ENCODE results near the gene HM13. TPM values are rescaled to one million over a fixed set of nuclear protein-coding genes. Genes with fewer than 3 reads are reported as not detected.

Gene HM13
- total RNA-seq, 1 experiment from 2014 or later = 103 TPM

GRCh38 chr20:31540406-31540805 is 26.2 kb downstream of the HM13 start (continued):
- TF ChIP-seq PREB (CRISPR knock-in tag; IDR thresholded peaks at IDR 0.05; ENCODE audit: borderline replicate concordance) = no peak
- TF ChIP-seq TCF7 (CRISPR knock-in tag; IDR thresholded peaks at IDR 0.05; ENCODE audit: low read depth) = no peak
- TF ChIP-seq ARID4B (CRISPR knock-in tag; IDR thresholded peaks at IDR 0.05; ENCODE audit: borderline replicate concordance) = no peak
- TF ChIP-seq AFF4 (CRISPR knock-in tag; IDR thresholded peaks at IDR 0.05; ENCODE audit: borderline replicate concordance) = no peak
- TF ChIP-seq OVOL2 (CRISPR knock-in tag; IDR thresholded peaks at IDR 0.05; ENCODE audit: borderline replicate concordance) = no peak
- no peak for TF ChIP-seq ATF2 (CRISPR knock-in tag; IDR thresholded peaks at IDR 0.05; ENCODE audit: borderline replicate concordance, low read depth)
- TF ChIP-seq NFYB (CRISPR knock-in tag; conservative IDR thresholded peaks at IDR 0.05; ENCODE audit: low read depth) = no peak
- no peak for TF ChIP-seq USF1 (CRISPR knock-in tag; IDR thresholded peaks at IDR 0.05)
- TF ChIP-seq E2F4 (CRISPR knock-in tag; IDR thresholded peaks at IDR 0.05; ENCODE audit: borderline replicate concordance, low read depth) = no peak
- TF ChIP-seq SOX15 (CRISPR knock-in tag; IDR thresholded peaks at IDR 0.05) = no peak
- no peak for TF ChIP-seq NFE2L1 (CRISPR knock-in tag; IDR thresholded peaks at IDR 0.05)

GRCh38 chr20:31542201-31542842 is 28.1 kb downstream of the HM13 start:
- Mint-ChIP-seq H3K4me1 (no peaks in the 10 kb centered on the region), H3K36me3 (peaks cover 25% of the 10 kb centered on the region), H3K4me3 (no peak overlapping the region), H3K27ac (no peak overlapping the region), H3K27me3 (ENCODE audit: low read depth) (no peaks in the 10 kb centered on the region), H3K9me3 (no peaks in the 10 kb centered on the region)
- ATAC-seq (no peak), DNase-seq (ENCODE audit: low spot score) (no peak)
- POLR2A ChIA-PET = no interaction called here
- CTCF ChIA-PET = interaction anchor here (0.8 to 1.8 kb wide), 6 partner anchors 14 to 71 kb away, joined by 3 to 10 read pairs (median 3); no protein-coding TSS in a partner anchor
- TF ChIP-seq FOXP1 (CRISPR knock-in tag; IDR thresholded peaks at IDR 0.05; ENCODE audit: borderline replicate concordance) (no peak), CREB1 (CRISPR knock-in tag; IDR thresholded peaks at IDR 0.05) (no peak), PREB (CRISPR knock-in tag; IDR thresholded peaks at IDR 0.05; ENCODE audit: borderline replicate concordance) (no peak), KAT7 (CRISPR knock-in tag; IDR thresholded peaks at IDR 0.05; ENCODE audit: borderline replicate concordance) (no peak), ZNF416 (CRISPR knock-in tag; IDR thresholded peaks at IDR 0.05) (no peak), ATF6 (CRISPR knock-in tag; IDR thresholded peaks at IDR 0.05) (no peak), TCF7 (CRISPR knock-in tag; IDR thresholded peaks at IDR 0.05; ENCODE audit: low read depth) (no peak), SMAD4 (CRISPR knock-in tag; IDR thresholded peaks at IDR 0.05) (no peak), JUN (CRISPR knock-in tag; IDR thresholded peaks at IDR 0.05) (no peak)

All from WTC11 (cell line).